Diencephalon (tissue), 1 donor: ENCODE results near the gene SPI1. TPM values are rescaled to one million over a fixed set of nuclear protein-coding genes. Genes with fewer than 3 reads are reported as not detected.

Source experiments
- small RNA-seq: library from RNA; depleted of rRNA; stranded (forward); fragments of <200 nt; gene quantifications from one replicate; pipeline ENCODE3, GENCODE V24; 2014
- total RNA-seq: library from RNA; depleted of rRNA; stranded (reverse); fragments of >200 nt; gene quantifications from one replicate; pipeline ENCODE4 v1.2.3, GENCODE V29; 2014

The SPI1 gene
- total RNA-seq: 1.8 TPM

GRCh38 chr11:47378010-47378835, at the start of gene SPI1:
Gene SPI1, minus strand, starts transcription at chr11:47378547. Its CDS starts 194 bp downstream, at chr11:47378353.

GRCh38 chr11:47426062-47426956, 48.0 kb upstream of the SPI1 start, which contains the start of gene PSMC3:
Gene PSMC3, minus strand, starts transcription at chr11:47426439. Its CDS starts 160 bp downstream, at chr11:47426279.

GRCh38 chr11:47407746-47408590, 29.6 kb upstream of the SPI1 start, which contains the start of gene SLC39A13:
Gene SLC39A13, plus strand, starts transcription at chr11:47408590. Its CDS starts 1,505 bp downstream, at chr11:47410095.

GRCh38 chr11:47352556-47352955, 25.8 kb downstream of the SPI1 start, which contains the start of gene MYBPC3:
Gene MYBPC3, minus strand, starts transcription at chr11:47352702. Its CDS starts 55 bp downstream, at chr11:47352647.

Small RNA genes lying within 50 kb of the gene (small RNA-seq; reads per million reads assigned to genes)
- not detected for gene MIR4487

Other genes with a start within 250 kb of the SPI1 start
- 117 TPM for gene ARFGAP2, start 201.7 kb downstream of the SPI1 start, total RNA-seq
- gene PACSIN3, start 192.1 kb downstream of the SPI1 start, total RNA-seq: 3.5 TPM
- 3.7 TPM for gene DDB2, start 163.6 kb downstream of the SPI1 start, total RNA-seq
- 43.1 TPM for gene ACP2, start 129.7 kb downstream of the SPI1 start, total RNA-seq
- 11.5 TPM for gene NR1H3, start 120.6 kb downstream of the SPI1 start, total RNA-seq
- gene MADD, start 108.4 kb downstream of the SPI1 start, total RNA-seq: 89.0 TPM
- gene MYBPC3, start 25.8 kb downstream of the SPI1 start, total RNA-seq: not detected
- 12.5 TPM for gene SLC39A13, start 30.0 kb upstream of the SPI1 start, total RNA-seq
- gene PSMC3, start 47.9 kb upstream of the SPI1 start, total RNA-seq: 108 TPM
- gene RAPSN, start 70.6 kb upstream of the SPI1 start, total RNA-seq: not detected
- gene CELF1, start 174.6 kb upstream of the SPI1 start, total RNA-seq: 188 TPM
- 29.5 TPM for gene PTPMT1, start 187.1 kb upstream of the SPI1 start, total RNA-seq
- 32.3 TPM for gene KBTBD4, start 200.4 kb upstream of the SPI1 start, total RNA-seq
- 59.7 TPM for gene NDUFS3, start 200.5 kb upstream of the SPI1 start, total RNA-seq
- not detected for gene FAM180B, start 208.1 kb upstream of the SPI1 start, total RNA-seq
- 33.2 TPM for gene C1QTNF4, start 215.9 kb upstream of the SPI1 start, total RNA-seq